GM19099 (cell line): ENCODE data around the gene C19orf53.

Experiments
- POLR2A ChIP-seq: IDR thresholded peaks from 3 replicates; pipeline ENCODE4 v1.6.1; 2011; ENCODE audit warnings: low read depth; ENCODE audit not compliant: insufficient read length; ENCODE audit errors: extremely low read depth

The C19orf53 gene

GRCh38 chr19:13774217-13775191 is at the start of gene C19orf53:
Gene C19orf53 (plus strand): TSS chr19:13774456. CDS start chr19:13774478, 22 bp downstream.
- TF ChIP-seq POLR2A, result peak; percentile 87

DNA sequence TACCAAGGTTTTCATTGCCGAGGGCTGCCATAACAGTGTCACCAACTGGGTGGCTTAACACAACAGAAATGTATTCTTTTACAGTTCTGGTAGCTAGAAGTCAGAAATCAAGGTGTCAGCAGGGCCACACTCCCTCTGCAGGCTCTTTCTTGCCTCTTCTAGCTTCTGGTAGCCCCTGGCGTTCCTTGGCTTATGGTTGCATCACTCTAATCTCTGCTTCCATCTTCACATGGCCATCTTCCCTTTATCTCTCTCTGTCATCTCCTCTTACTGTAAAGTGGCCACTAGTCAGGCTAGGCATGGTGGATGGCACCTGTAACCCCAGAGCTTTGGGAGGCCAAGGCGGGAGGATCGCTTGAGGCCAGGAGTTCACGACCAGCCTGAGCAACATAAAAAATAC is 47.9 kb upstream of the C19orf53 start:
- no peak for TF ChIP-seq POLR2A

DNA sequence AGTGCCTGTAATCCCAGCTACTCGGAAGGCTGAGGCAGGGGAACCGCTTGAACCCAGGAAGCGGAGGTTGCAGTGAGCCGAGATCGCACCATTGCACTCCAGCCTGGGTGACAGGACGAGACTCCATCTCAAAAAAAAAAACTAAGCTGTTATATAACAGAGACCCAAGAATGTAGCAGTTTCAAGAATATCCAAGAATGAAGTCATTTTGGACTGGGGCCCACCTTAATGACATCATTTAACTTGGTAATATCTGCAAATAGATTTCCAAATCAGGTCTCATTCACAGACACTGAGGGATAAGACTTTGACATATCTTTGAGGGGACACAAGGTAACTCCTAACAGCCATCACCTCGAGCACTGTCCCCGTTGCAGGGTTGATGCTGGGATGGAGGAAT is 46.5 kb upstream of the C19orf53 start:
- no peak for TF ChIP-seq POLR2A

- no peak for TF ChIP-seq POLR2A
Measured at GRCh38 chr19:13729859-13730258, 44.4 kb upstream of the C19orf53 start.

GRCh38 chr19:13731147-13731964 is 42.9 kb upstream of the C19orf53 start:
- peak; percentile 86 for TF ChIP-seq POLR2A

- TF ChIP-seq POLR2A, result no peak
Measured at GRCh38 chr19:13732337-13732736, 41.9 kb upstream of the C19orf53 start.

DNA sequence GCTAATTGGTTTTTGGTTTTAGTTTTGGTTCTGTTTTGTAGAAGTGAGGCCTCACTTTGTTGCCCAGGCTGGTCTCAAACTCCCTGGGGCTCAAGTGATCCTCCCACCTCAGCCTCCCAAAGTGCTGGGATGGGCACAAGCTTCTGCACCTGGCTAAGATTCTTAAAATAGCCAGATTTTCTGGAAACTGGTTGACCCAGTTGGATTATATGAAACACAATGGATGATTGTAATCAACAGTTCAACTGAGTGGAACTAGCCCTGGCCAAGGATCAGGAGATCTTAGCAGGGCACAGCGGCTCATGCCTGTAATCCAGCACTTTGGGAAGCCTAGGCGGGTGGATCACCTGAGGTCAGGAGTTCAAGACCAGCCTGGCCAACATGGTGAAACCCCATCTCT is 39.5 kb upstream of the C19orf53 start:
- no peak for TF ChIP-seq POLR2A

DNA sequence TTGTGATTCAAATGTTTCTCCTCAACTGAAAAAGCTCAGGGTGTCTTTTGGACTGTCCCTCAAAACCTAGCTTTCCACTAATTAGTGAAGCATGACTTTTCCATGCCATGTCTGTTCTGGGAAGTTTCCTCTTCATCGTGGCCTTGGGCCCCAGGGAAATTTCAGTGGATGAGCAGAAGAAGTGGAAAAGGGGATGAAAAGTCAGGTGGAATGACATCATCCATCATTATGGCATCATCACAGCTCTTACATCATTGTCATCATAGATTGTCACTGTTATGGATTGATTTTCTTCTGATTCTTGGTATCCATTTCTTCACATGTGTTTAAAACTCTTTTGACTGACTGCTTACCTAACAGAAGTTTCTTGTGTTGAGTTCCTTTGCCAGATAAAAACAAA is 36.2 kb upstream of the C19orf53 start:
- TF ChIP-seq POLR2A, result no peak

DNA sequence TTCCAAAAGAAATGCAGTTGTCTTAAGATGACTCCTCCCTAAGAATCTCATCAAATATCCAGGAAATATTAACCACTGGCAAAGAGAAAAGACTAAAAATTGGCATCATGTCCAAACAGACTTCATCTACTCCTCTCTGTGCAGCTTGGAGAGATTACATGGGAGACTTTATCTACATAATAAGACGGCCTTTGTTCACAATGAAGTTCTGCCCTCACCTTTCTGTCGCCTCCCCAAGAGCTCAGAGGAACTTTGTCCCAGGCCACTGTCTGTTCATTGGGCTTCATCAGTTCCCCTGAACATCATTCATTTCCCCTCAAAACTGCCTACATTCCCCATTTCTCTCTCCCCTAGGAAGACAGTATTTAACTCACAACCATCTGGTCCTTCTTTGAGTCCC is 32.4 kb upstream of the C19orf53 start:
- TF ChIP-seq POLR2A, result no peak

DNA sequence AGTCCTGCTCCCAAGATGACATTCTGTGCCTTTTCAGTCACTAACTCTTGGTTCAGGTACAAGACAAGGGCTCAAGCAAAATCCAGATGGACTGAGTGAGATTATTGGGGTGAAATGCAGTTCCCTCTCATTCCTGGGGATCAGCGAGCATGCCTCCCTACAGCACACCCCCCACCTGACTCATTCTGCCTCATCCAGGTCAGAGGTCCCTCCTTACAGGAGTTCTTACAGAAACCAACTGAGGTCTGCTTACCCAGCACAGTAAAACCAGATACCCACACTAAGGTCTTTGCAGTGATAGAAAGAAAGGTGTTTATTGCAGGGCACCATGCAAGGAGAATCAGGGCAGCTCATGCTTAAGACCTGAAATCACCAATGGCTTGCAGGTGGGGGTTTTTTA is 31.5 kb upstream of the C19orf53 start:
- no peak for TF ChIP-seq POLR2A

- TF ChIP-seq POLR2A, result no peak
Measured at GRCh38 chr19:13744174-13744573, 30.1 kb upstream of the C19orf53 start.

GRCh38 chr19:13747098-13747453 is 27.2 kb upstream of the C19orf53 start:
- no peak for TF ChIP-seq POLR2A

GRCh38 chr19:13748169-13748828 is 26.0 kb upstream of the C19orf53 start:
- no peak for TF ChIP-seq POLR2A

GRCh38 chr19:13751436-13751835 is 22.8 kb upstream of the C19orf53 start:
- no peak for TF ChIP-seq POLR2A

- no peak for TF ChIP-seq POLR2A
Measured at GRCh38 chr19:13756210-13756609, 18.0 kb upstream of the C19orf53 start.
